ENCODE measurements around the gene FITM2.

FITM2 gene

GRCh38 chr20:44280387-44280786 lies 30.6 kb downstream of the FITM2 start:
- DNase-seq (ENCODE audit: low spot score): no peak

GRCh38 chr20:44279228-44279627 lies 31.8 kb downstream of the FITM2 start:
- no peak for DNase-seq (ENCODE audit: low spot score)

- DNase-seq (ENCODE audit: low spot score): no peak
These were observed 36.5 kb downstream of the FITM2 start for GRCh38 chr20:44274303-44275017.

GRCh38 chr20:44273231-44274215 lies 37.5 kb downstream of the FITM2 start:
- DNase-seq (ENCODE audit: low spot score): no peak

- DNase-seq (ENCODE audit: low spot score): no peak
These were observed 38.9 kb downstream of the FITM2 start for GRCh38 chr20:44271915-44272663.

GRCh38 chr20:44268802-44269201 lies 42.2 kb downstream of the FITM2 start:
- no peak for DNase-seq (ENCODE audit: low spot score)

- DNase-seq (ENCODE audit: low spot score): no peak
These were observed 46.7 kb downstream of the FITM2 start for GRCh38 chr20:44264287-44264686.

- DNase-seq (ENCODE audit: low spot score): no peak
These were observed 52.6 kb downstream of the FITM2 start for GRCh38 chr20:44258226-44258890.

- no peak for DNase-seq (ENCODE audit: low spot score)
These were observed 54.0 kb downstream of the FITM2 start for GRCh38 chr20:44256961-44257360.

GRCh38 chr20:44255942-44256341 lies 55.1 kb downstream of the FITM2 start:
- no peak for DNase-seq (ENCODE audit: low spot score)

GRCh38 chr20:44254073-44254472 lies 56.9 kb downstream of the FITM2 start:
- DNase-seq (ENCODE audit: low spot score): no peak

- DNase-seq (ENCODE audit: low spot score): no peak
These were observed 57.5 kb downstream of the FITM2 start for GRCh38 chr20:44253528-44253927.

Measured in germinal center (tissue), 1 donor.